Mesothelial cell of epicardium (in vitro differentiated cells): ENCODE data around the gene ZNF135. TPM values are rescaled to one million over a fixed set of nuclear protein-coding genes. Genes with fewer than 3 reads are reported as not detected.

Experiments
- DNase-seq, 2 experiments: peaks; one replicate each; pipeline ENCODE4 v3.0.0; 2021; ENCODE audit warnings: low spot score in 2 of 2; ENCODE audit not compliant: unreplicated experiment in 2 of 2
- H3K27ac Mint-ChIP-seq: 2 replicates; pipeline ENCODE4 v1.8.0; 2021; ENCODE audit warnings: mixed read lengths
- H3K27me3 Mint-ChIP-seq: 2 replicates; pipeline ENCODE4 v1.8.0; 2021; ENCODE audit warnings: low read depth, mixed read lengths
- H3K36me3 Mint-ChIP-seq: 2 replicates; pipeline ENCODE4 v1.8.0; 2021; ENCODE audit warnings: mixed read lengths
- H3K4me1 Mint-ChIP-seq: 2 replicates; pipeline ENCODE4 v1.8.0; 2021; ENCODE audit warnings: mixed read lengths
- H3K4me3 Mint-ChIP-seq: 2 replicates; pipeline ENCODE4 v1.8.0; 2021; ENCODE audit warnings: mild to moderate bottlenecking, moderate library complexity, mixed read lengths
- H3K9me3 Mint-ChIP-seq: 2 replicates; pipeline ENCODE4 v1.8.0; 2021; ENCODE audit warnings: mixed read lengths
- CTCF ChIP-seq: fragments of 200-600 bp; sonication (generic); IDR thresholded peaks from one replicate; pipeline ENCODE4 v1.5.0; 2021; ENCODE audit warnings: antibody characterized with exemption; ENCODE audit not compliant: unreplicated experiment
- total RNA-seq: library from RNA; stranded (reverse); gene quantifications from 3 replicates; pipeline ENCODE4 v1.2.1, GENCODE V29; 2021

Gene ZNF135
- total RNA-seq, 1 donor from 2014 or later: 12.5 TPM

- peaks cover 36% of the 10 kb centered on the region for H3K9me3 Mint-ChIP-seq
- H3K36me3 Mint-ChIP-seq: peaks cover 25% of the 10 kb centered on the region
- H3K27me3 Mint-ChIP-seq: no peaks in the 10 kb centered on the region
- no peak for TF ChIP-seq CTCF
- H3K4me1 Mint-ChIP-seq: peaks cover 3% of the 10 kb centered on the region
- H3K27ac Mint-ChIP-seq: no peak overlapping the region
- no peak overlapping the region for H3K4me3 Mint-ChIP-seq
- DNase-seq: no peak
Observed at GRCh38 chr19:58056861-58057260, 2.2 kb upstream of the ZNF135 start.

DNA sequence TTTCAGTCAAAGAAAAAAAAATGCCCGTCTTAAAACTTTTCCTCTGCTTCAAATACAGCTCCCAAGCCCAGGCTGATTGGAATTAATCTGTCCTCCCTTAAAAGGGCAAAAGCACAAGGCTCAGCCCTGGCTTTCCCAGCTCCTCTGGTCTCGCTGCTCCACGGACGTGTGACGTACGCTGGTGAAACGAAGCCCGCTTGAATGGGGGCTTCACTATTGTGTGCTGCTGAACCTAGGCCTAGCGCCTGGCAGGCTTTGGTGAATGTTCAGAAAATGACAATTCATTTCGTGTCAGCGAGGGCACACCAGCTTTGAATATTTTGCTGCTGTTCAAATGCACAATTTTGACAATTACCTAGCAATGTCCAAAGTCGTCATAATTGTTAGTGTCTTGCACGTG, 615 bp upstream of the ZNF135 start:
- no peak for TF ChIP-seq CTCF
- Mint-ChIP-seq H3K4me3 (peak overlapping the region; percentile 75), H3K4me1 (peaks cover 3% of the 10 kb centered on the region), H3K36me3 (peaks cover 37% of the 10 kb centered on the region), H3K27me3 (no peaks in the 10 kb centered on the region), H3K27ac (peak overlapping the region; percentile 73), H3K9me3 (peaks cover 42% of the 10 kb centered on the region)
- DNase-seq: no peak

DNA sequence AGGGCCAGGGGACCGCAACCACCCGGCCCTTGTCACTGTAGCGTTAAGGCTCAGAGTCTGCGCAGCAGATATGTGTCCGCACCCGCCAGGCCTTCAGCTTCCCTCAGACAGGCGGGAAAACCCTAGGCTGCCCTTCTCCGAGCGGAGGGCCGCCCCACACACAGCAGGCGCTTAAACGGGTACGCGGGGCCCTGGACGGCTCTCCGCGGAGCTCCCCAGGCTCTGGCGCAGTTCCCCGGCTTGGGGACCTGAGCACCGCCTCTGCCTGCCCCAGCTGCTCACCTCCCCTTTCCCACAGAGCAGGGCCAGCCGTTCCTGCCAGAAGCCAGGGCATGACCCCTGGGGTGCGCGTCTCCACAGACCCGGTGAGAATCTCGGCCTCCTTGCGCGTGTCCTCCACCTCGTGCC, 593 bp downstream of the ZNF135 start:
- Mint-ChIP-seq H3K9me3 (peaks cover 47% of the 10 kb centered on the region), H3K27me3 (no peaks in the 10 kb centered on the region), H3K36me3 (peaks cover 44% of the 10 kb centered on the region), H3K4me3 (peak overlapping the region; percentile 75), H3K27ac (no peak overlapping the region), H3K4me1 (peaks cover 3% of the 10 kb centered on the region)
- DNase-seq: no peak
- TF ChIP-seq CTCF: no peak

GRCh38 chr19:58060231-58060630, 1.1 kb downstream of the ZNF135 start:
- Mint-ChIP-seq H3K4me3 (peak overlapping the region; percentile 52), H3K27me3 (no peaks in the 10 kb centered on the region), H3K27ac (no peak overlapping the region), H3K4me1 (peaks cover 3% of the 10 kb centered on the region), H3K9me3 (peaks cover 49% of the 10 kb centered on the region), H3K36me3 (peaks cover 48% of the 10 kb centered on the region)
- DNase-seq: no peak
- TF ChIP-seq CTCF: no peak

DNA sequence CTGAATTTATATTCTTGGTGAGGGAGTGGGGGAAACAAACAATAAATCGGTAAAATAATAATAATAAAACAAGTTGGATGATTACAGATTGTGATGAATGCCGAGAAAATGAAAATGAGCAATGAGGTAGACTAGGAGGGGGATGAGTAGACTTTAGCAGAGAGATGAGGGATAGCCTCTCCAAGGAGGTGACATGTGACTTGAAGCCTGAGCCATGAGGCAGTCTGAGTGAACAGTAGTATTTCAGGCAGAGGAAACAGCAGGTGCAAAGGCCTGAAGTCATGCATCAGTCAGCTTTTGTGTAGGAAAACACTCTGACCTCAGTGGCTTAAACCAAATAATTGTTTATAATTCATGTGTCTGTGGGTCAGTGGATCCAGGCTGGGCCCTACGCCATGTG, 4.6 kb downstream of the ZNF135 start:
- Mint-ChIP-seq H3K27me3 (no peaks in the 10 kb centered on the region), H3K4me3 (no peak overlapping the region), H3K27ac (no peak overlapping the region), H3K4me1 (peaks cover 3% of the 10 kb centered on the region), H3K9me3 (peaks cover 69% of the 10 kb centered on the region), H3K36me3 (peaks cover 73% of the 10 kb centered on the region)
- no peak for DNase-seq
- no peak for TF ChIP-seq CTCF
